GM12873 (cell line): Measurements from ENCODE around the gene KCNK3.

ENCODE experiments used
- TF ChIP-seq, protein P1 (sequence below): IDR thresholded peaks from 2 replicates; pipeline ENCODE4 v1.5.1; 2012; ENCODE audit warnings: low read depth, mild to moderate bottlenecking, moderate library complexity, low read length, control low read depth; ENCODE audit not compliant: insufficient read depth; ENCODE audit errors: missing control alignments

The KCNK3 gene

DNA sequence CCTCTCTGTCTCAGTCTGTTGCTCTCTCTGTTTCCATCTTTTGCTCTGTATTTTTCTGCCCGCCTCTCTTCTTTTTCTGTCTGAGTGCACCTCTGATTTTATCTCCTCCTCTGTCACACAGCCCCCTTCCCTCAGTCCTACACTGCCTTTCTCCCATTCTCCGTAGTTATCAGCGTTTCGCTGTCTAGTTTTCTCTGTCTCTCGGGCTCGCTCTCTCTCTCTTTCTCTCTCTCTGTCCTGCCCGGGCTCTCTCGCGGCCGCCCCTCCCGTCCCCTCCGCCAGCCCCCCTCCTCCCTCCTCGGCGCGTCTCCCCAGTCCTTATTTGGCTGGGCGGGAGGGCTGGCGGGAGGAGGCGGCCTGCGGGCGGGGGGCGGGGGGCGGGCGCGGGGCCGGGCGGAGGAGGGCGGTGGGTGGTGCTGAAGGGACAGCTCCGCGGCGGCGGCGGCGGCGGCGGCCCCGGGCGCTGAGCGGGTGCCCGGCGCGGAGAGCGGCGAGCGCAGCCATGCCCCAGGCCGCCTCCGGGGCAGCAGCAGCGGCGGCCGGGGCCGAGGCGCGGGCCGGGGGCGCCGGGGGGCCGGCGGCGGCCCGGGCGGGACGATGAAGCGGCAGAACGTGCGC, at the start of gene KCNK3:
Gene KCNK3 (plus strand): TSS at position 444 of the 618 bp plus-strand sequence. CDS start 154 bp downstream, at position 598.
- TF ChIP-seq, protein P1, sequence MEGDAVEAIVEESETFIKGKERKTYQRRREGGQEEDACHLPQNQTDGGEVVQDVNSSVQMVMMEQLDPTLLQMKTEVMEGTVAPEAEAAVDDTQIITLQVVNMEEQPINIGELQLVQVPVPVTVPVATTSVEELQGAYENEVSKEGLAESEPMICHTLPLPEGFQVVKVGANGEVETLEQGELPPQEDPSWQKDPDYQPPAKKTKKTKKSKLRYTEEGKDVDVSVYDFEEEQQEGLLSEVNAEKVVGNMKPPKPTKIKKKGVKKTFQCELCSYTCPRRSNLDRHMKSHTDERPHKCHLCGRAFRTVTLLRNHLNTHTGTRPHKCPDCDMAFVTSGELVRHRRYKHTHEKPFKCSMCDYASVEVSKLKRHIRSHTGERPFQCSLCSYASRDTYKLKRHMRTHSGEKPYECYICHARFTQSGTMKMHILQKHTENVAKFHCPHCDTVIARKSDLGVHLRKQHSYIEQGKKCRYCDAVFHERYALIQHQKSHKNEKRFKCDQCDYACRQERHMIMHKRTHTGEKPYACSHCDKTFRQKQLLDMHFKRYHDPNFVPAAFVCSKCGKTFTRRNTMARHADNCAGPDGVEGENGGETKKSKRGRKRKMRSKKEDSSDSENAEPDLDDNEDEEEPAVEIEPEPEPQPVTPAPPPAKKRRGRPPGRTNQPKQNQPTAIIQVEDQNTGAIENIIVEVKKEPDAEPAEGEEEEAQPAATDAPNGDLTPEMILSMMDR: no peak

- TF ChIP-seq, protein P1: no peak
These were observed 48.2 kb upstream of the KCNK3 start for GRCh38 chr2:26644188-26644835.

GRCh38 chr2:26645762-26646161, 46.8 kb upstream of the KCNK3 start:
- TF ChIP-seq, protein P1: no peak

- TF ChIP-seq, protein P1: no peak
These were observed 45.4 kb upstream of the KCNK3 start for GRCh38 chr2:26646986-26647672.

- TF ChIP-seq, protein P1: no peak
These were observed 44.5 kb upstream of the KCNK3 start for GRCh38 chr2:26647981-26648380.

DNA sequence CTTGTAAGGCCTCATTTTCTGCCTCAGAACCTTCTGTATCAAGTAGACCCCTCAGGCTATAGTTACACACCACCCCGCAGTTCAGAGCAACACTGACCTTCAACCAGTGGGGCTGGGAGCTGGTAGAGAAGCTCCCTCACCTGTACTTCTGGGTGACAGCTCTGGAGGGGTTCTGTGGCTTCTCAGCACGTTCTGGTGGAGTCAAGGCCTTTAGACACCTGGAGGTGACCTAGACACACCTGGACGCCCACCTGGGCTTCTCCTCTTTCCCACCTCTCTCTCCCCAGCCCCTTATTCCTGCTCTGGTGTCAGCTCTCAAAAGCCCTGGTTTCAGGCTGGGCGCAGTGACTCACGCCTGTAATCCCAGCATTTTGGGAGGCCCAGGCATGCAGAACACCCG, 44.0 kb upstream of the KCNK3 start:
- TF ChIP-seq, protein P1: no peak

- TF ChIP-seq, protein P1: no peak
These were observed 43.2 kb upstream of the KCNK3 start for GRCh38 chr2:26649322-26649721.
